Measurements from ENCODE around the gene CFAP45. TPM values are rescaled to one million over a fixed set of nuclear protein-coding genes. Genes with fewer than 3 reads are reported as not detected.

CFAP45 gene
- total and polyA plus RNA-seq, 2 of the 8 experiments (the other 6 are each of a cell fraction or from before 2014, with no cell fraction given), result 0.05 TPM; not detected in 1

- Histone ChIP-seq H2BK5ac (ENCODE audit: low read depth, low read length) (peak overlapping the region; percentile 47), H3K4me1 (replicated peaks in 1 of 4; ENCODE audit: control insufficient read depth in 3 of 4, insufficient read depth in 4 of 4, low read length in 3 of 4) (peaks cover 17 to 39% (median 25%) of the 10 kb centered on the region in 4 experiments), H3K27ac (ENCODE audit: low read depth, low read length) (0 out of 2 replicates have a peak overlapping the region, but pooled peaks have one; percentile 20), H2BK15ac (ENCODE audit: low read length) (no peak overlapping the region), H3K79me1 (ENCODE audit: low read depth, low read length) (no peaks in the 10 kb centered on the region), H3K27me3 (replicated peaks in 1 of 4; ENCODE audit: control insufficient read depth in 3 of 4, extremely low read depth in 1 of 4, insufficient read depth in 3 of 4, low read length in 3 of 4) (no peaks in the 10 kb centered on the region; a peak in 1 of 7 replicates), H3K9me3 (ENCODE audit: insufficient read depth in 2 of 2, low read depth in 1 of 2, low read length in 1 of 2) (no peaks in the 10 kb centered on the region), H3K56ac (replicated peaks; ENCODE audit: insufficient read length, low read depth, low read length) (no peak overlapping the region), H3K23me2 (ENCODE audit: low read depth, low read length) (no peaks in the 10 kb centered on the region), H3K9ac (replicated peaks in 1 of 4; ENCODE audit: extremely low read depth in 1 of 4, low read depth in 3 of 4, low read length in 3 of 4) (no peak overlapping the region), H3K4me3 (ENCODE audit: extremely low read depth in 1 of 4, insufficient read depth in 2 of 4, low read depth in 3 of 4, low read length in 4 of 4) (no peak overlapping the region), H2BK12ac (ENCODE audit: low read depth, low read length) (peak overlapping the region; percentile 82), H3K4ac (replicated peaks; ENCODE audit: insufficient read length, low read depth, low read length) (peak overlapping the region; percentile 44), H3K79me2 (ENCODE audit: control insufficient read depth in 1 of 2, insufficient read depth in 2 of 2, low read length in 2 of 2) (no peaks in the 10 kb centered on the region), H2BK20ac (ENCODE audit: low read length) (peak overlapping the region; percentile 16; the same call in 1 of the 2 replicates), H2AK5ac (ENCODE audit: low read depth, low read length) (no peak overlapping the region; the same call in 1 of the 2 replicates), H3K36me3 (ENCODE audit: control insufficient read depth in 2 of 4, insufficient read depth in 4 of 4, low read length in 3 of 4) (peaks cover 0 to 11% (median 0%) of the 10 kb centered on the region in 4 experiments; a peak in 3 of 8 replicates), H3K4me2 (ENCODE audit: insufficient read depth in 1 of 2, low read depth in 2 of 2, low read length in 2 of 2) (0 out of 4 replicates have a peak overlapping the region, but pooled peaks of 1 of the 2 experiments have one; percentile 27), H3K18ac (ENCODE audit: extremely low read depth, low read length) (peak overlapping the region; percentile 42; the same call in 1 of the 2 replicates), H4K20me1 (replicated peaks in 1 of 2; ENCODE audit: control insufficient read depth in 1 of 2, insufficient read depth in 2 of 2, low read length in 2 of 2) (no peaks in the 10 kb centered on the region), H3K14ac (ENCODE audit: insufficient read length) (no peak overlapping the region), H4K8ac (ENCODE audit: extremely low read depth, insufficient read depth, low read length) (no peak overlapping the region), H2BK120ac (replicated peaks; ENCODE audit: low read depth, low read length) (peak overlapping the region; percentile 85), H4K5ac (ENCODE audit: insufficient read length, low read depth, low read length) (no peak overlapping the region), H2AFZ (ENCODE audit: low read length) (no peak overlapping the region), H4K91ac (replicated peaks; ENCODE audit: insufficient read length, low read length) (peak overlapping the region; percentile 84), H3K23ac (ENCODE audit: insufficient read length) (no peak overlapping the region)
- DNase-seq (ENCODE audit: low read depth in 1 of 2, low spot score in 2 of 2) (no peak), FAIRE-seq (no peak)
- CTCF ChIA-PET (ENCODE audit: partially characterized antibody), result interaction anchor here (0.6 to 7.5 kb wide), 5 partner anchors 9 to 1862 kb away, joined by 4 to 43 read pairs (median 6); no protein-coding TSS in a partner anchor
- peak; percentile 35; the same call in 1 of the 2 replicates for TF ChIP-seq E2F6 (IDR thresholded peaks at IDR 0.05)
- TF ChIP-seq ATF3 (IDR thresholded peaks at IDR 0.05; ENCODE audit: insufficient read depth, low read depth, low read length), result no peak
- POLR2A ChIA-PET (ENCODE audit: partially characterized antibody), result interaction anchor here (0.7 to 3.0 kb wide), 3 partner anchors 10 to 19 kb away, joined by 3 to 14 read pairs (median 3); partner anchors contain the start of gene TAGLN2
- 82% methylated on average over 10 of the region's 10 CpGs; no CpG with 5 or more reads in 1 of the 2 experiments for WGBS, 2 experiments (ENCODE audit: extremely low coverage in 1 of 2, insufficient coverage in 1 of 2, insufficient read length in 1 of 2, insufficient replicate concordance in 2 of 2, low coverage in 1 of 2, low lambda C conversion rate in 2 of 2, missing lambda C conversion rate in 1 of 2)
Observed at GRCh38 chr1:159914252-159915018, 14.5 kb upstream of the CFAP45 start.

Data from H1 (cell line).